Naive thymus-derived CD8-positive, alpha-beta T cell (primary cell): ENCODE measurements around the gene VAPA. TPM values are rescaled to one million over a fixed set of nuclear protein-coding genes. Genes with fewer than 3 reads are reported as not detected.

Experiments used
- ATAC-seq, 2 donors: fragments of 150-1000 bp; cut with Tn5 transposase in 1 of 2; sonication (Bioruptor Pico), chemical (Tn5 transposase) in 1 of 2; 1 replicate in 1 of 2; 2 replicates in 1 of 2; pipeline ENCODE4 v1.10.0; 2021; ENCODE audit warnings: mild to moderate bottlenecking in 2 of 2, moderate library complexity in 2 of 2
- POLR2A ChIA-PET: fragments of 350-600 bp; sonication (Branson Sonifier 250); formaldehyde crosslinking; loops from one replicate; lab custom pipeline; 2021; ENCODE audit warnings: antibody characterized with exemption; lab: Charles Lee
- DNase-seq, 10 donors: peaks; one replicate each; pipeline versions ENCODE4 v3.0.0 to v3.0.0-alpha.2; 2020 to 2022
- H3K27ac Mint-ChIP-seq, 10 donors: one replicate each; pipeline ENCODE4 v1.8.0; 2020 to 2022; ENCODE audit warnings: mild to moderate bottlenecking in 10 of 10, mixed read lengths in 10 of 10, moderate library complexity in 4 of 10, inconsistent platforms in 1 of 10
- H3K27me3 Mint-ChIP-seq, 5 donors: one replicate each; pipeline ENCODE4 v1.8.0; 2021 to 2022; ENCODE audit warnings: mixed read lengths in 5 of 5
- H3K36me3 Mint-ChIP-seq, 3 donors: one replicate each; pipeline ENCODE4 v1.8.0; 2020 to 2022; ENCODE audit warnings: mixed read lengths in 3 of 3, mild to moderate bottlenecking in 2 of 3, inconsistent platforms in 1 of 3
- H3K4me1 Mint-ChIP-seq, 4 donors: one replicate each; pipeline ENCODE4 v1.8.0; 2021 to 2022; ENCODE audit warnings: mixed read lengths in 4 of 4
- H3K4me3 Mint-ChIP-seq, 10 donors: one replicate each; pipeline ENCODE4 v1.8.0; 2020 to 2022; ENCODE audit warnings: mild to moderate bottlenecking in 10 of 10, mixed read lengths in 10 of 10, moderate library complexity in 6 of 10, inconsistent platforms in 1 of 10
- H3K9me3 Mint-ChIP-seq, 9 donors: one replicate each; pipeline ENCODE4 v1.8.0; 2020 to 2022; ENCODE audit warnings: mixed read lengths in 9 of 9, mild to moderate bottlenecking in 3 of 9, inconsistent platforms in 1 of 9, moderate library complexity in 1 of 9
- polyA plus RNA-seq, 3 donors: library from polyadenylated mRNA; unstranded; fragments of 300-500 nt; fragmentation: Illumina TruSeq; gene quantifications; one replicate each; pipeline ENCODE4 v1.2.3, GENCODE V29; 2021
- total RNA-seq, 8 experiments: library from RNA in 2 of 8; stranded (reverse) in 2 of 8; gene quantifications; one replicate each; pipeline ENCODE4 v1.2.3 and lab custom pipeline; 2021 to 2026

VAPA gene
- total and polyA plus RNA-seq, 5 experiments from 2014 or later: 119 to 214 (median 187) TPM

DNA sequence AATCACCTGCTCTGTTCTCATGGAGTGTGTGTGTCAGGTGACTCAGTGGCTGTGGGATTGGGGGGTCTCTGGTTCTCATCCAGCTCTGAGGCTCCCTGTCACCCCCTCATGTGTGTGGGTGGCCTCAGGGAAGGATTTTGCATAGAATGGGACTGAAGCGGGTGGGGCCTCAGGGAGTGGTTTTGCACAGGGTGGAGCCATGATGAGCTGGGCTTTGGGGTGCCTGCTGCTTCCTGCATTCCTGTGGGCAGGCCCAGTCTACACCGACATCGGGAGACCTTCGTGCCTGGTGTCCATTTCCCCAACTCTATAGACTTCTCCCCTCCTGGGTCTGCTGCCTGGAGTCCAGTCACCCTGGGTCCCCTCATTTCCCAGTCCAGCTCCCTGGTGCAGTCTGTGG, 59.7 kb downstream of the VAPA start:
- no peak for ATAC-seq
- POLR2A ChIA-PET: no interaction called here
- Mint-ChIP-seq H3K4me1 (peaks cover 11 to 19% (median 13%) of the 10 kb centered on the region in 4 donors), H3K9me3 (peaks cover 0 to 24% (median 10%) of the 10 kb centered on the region in 9 donors), H3K27me3 (peaks cover 10 to 32% (median 19%) of the 10 kb centered on the region in 5 donors), H3K4me3 (no peak overlapping the region), H3K27ac (no peak overlapping the region), H3K36me3 (peaks cover 0 to 8% (median 3%) of the 10 kb centered on the region in 3 donors)
- no peak for DNase-seq

DNA sequence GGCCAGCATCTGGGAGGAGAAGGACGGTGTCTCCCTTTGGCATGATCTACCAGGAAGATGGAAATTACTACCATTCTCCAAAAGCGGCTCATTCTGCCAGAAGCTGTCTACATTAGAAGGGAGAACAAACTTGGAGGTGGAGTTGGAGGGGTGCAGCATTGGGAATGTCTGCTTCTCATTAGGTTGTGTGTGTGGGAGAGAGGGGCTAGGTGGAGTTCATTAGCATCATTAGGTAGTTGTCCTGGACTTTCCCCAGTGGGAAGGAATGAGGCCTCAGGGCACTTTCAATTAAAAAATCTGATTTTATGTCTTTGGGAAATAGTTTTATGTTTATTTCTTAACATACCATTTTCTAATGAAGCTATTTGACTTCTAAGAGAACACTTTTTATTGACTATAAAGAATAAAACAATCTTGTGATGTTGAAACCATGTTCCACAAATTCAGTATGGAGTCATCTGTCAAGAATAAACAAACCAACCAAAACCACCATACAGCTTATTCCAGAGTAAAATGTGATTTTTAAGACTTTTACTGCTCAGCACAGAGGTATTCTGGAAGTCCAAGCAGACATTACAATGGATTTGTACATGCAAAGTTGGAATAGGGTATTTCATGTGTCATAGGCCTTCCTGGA, 60.6 kb downstream of the VAPA start:
- POLR2A ChIA-PET: interaction anchor here (1.0 kb wide), 1 partner anchor 58 kb away, joined by 3 read pairs; no protein-coding TSS in a partner anchor
- ATAC-seq: no peak
- no peak for DNase-seq
- Mint-ChIP-seq H3K27ac (no peak overlapping the region), H3K4me1 (peaks cover 3 to 9% (median 5%) of the 10 kb centered on the region in 4 donors), H3K4me3 (no peak overlapping the region), H3K9me3 (peaks cover 0 to 25% (median 11%) of the 10 kb centered on the region in 9 donors), H3K36me3 (peaks cover 0 to 8% (median 1%) of the 10 kb centered on the region in 3 donors), H3K27me3 (peaks cover 4 to 23% (median 10%) of the 10 kb centered on the region in 5 donors)

DNA sequence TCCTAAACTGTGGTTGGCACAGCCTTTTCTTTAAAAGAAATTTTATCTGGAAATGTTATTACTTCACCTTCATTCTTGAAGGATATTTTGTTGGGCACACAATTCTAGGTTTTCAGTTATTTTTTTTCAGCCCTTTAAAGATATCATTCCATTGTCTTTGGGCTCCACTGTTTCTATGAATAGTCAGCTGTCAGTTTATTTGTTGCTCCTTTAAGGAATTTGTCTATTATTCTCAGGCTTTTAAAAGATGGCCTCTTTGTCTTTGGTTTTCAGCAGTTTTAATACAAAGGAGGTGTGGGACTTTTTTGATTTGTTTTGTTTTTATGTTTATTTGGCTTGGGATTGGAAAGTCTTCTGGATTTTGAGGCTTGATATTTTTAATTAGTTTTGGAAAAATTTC, 61.8 kb downstream of the VAPA start:
- DNase-seq (no peak), ATAC-seq (no peak)
- Mint-ChIP-seq H3K36me3 (peaks cover 0 to 8% (median 0%) of the 10 kb centered on the region in 3 donors), H3K4me1 (peaks cover 0 to 6% (median 1%) of the 10 kb centered on the region in 4 donors), H3K9me3 (peaks cover 0 to 25% (median 11%) of the 10 kb centered on the region in 9 donors), H3K27ac (no peak overlapping the region), H3K4me3 (no peak overlapping the region), H3K27me3 (peaks cover 3 to 10% (median 4%) of the 10 kb centered on the region in 5 donors)
- POLR2A ChIA-PET: no interaction called here

DNA sequence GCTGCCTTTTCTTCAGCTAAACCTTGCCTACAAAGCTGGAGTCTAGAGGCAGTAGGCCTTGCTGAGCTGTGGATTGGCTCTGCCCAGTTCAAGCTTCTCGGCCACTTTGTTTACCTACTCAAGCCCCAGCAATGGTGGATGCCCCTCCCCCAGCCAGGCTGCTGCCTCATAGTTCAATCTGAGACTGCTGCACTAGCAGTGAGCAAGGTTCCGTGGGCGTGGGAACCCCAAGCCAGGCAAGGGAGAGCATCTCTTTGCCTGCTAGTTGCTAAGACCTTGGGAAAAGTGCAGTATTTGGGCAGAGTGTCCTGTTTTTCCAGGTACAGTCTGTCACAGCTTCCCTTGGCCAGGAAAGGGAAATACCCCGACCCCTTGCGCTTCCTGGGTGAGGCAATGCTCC, 68.9 kb downstream of the VAPA start:
- ATAC-seq (no peak), DNase-seq (no peak)
- peaks cover 0 to 6% (median 2%) of the 10 kb centered on the region in 9 donors for H3K9me3 Mint-ChIP-seq
- H3K27me3 Mint-ChIP-seq: peaks cover 0 to 5% (median 0%) of the 10 kb centered on the region in 5 donors
- no peak overlapping the region for H3K27ac Mint-ChIP-seq
- POLR2A ChIA-PET: no interaction called here
- no peaks in the 10 kb centered on the region for H3K36me3 Mint-ChIP-seq
- H3K4me1 Mint-ChIP-seq: no peaks in the 10 kb centered on the region
- no peak overlapping the region for H3K4me3 Mint-ChIP-seq

GRCh38 chr18:9984080-9984479, 70.3 kb downstream of the VAPA start:
- DNase-seq (no peak), ATAC-seq (no peak)
- Mint-ChIP-seq H3K36me3 (no peaks in the 10 kb centered on the region), H3K27me3 (peaks cover 0 to 5% (median 0%) of the 10 kb centered on the region in 5 donors), H3K4me3 (no peak overlapping the region), H3K4me1 (peaks cover 0 to 8% (median 2%) of the 10 kb centered on the region in 4 donors), H3K9me3 (peaks cover 0 to 2% (median 0%) of the 10 kb centered on the region in 9 donors), H3K27ac (no peak overlapping the region)
- POLR2A ChIA-PET: no interaction called here

DNA sequence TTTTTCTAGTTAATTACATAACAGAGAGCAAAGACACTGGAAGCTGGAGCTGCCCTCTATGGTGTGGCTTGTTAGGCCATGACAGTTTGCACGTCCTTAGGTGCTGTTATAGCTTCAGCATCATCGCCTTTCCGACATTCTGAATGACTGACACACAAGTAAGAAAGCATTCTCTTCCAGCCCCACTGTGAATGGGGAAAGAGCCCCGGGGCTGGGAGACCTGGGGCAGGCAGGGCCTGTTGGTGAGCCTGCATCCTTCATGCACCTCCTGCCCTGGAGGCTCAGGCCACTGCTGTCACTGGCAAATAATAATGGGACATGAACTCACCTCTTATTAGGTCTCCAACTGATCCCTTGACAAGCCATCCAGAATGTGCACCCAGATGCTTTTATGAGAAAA, 71.8 kb downstream of the VAPA start:
- peaks cover 0 to 8% (median 3%) of the 10 kb centered on the region in 4 donors for H3K4me1 Mint-ChIP-seq
- no peak for DNase-seq
- H3K27ac Mint-ChIP-seq: no peak overlapping the region
- no peaks in the 10 kb centered on the region for H3K36me3 Mint-ChIP-seq
- no peaks in the 10 kb centered on the region for H3K9me3 Mint-ChIP-seq
- H3K4me3 Mint-ChIP-seq: no peak overlapping the region
- H3K27me3 Mint-ChIP-seq: peaks cover 0 to 3% (median 1%) of the 10 kb centered on the region in 5 donors
- POLR2A ChIA-PET: no interaction called here
- no peak for ATAC-seq

- Mint-ChIP-seq H3K27me3 (peaks cover 3 to 9% (median 4%) of the 10 kb centered on the region in 5 donors), H3K27ac (no peak overlapping the region), H3K9me3 (no peaks in the 10 kb centered on the region), H3K36me3 (no peaks in the 10 kb centered on the region), H3K4me1 (peaks cover 0 to 8% (median 4%) of the 10 kb centered on the region in 4 donors), H3K4me3 (no peak overlapping the region)
- DNase-seq (no peak), ATAC-seq (no peak)
- POLR2A ChIA-PET: no interaction called here
These were observed 72.5 kb downstream of the VAPA start for GRCh38 chr18:9986156-9986930.

- Mint-ChIP-seq H3K4me3 (no peak overlapping the region), H3K27me3 (peaks cover 5 to 17% (median 11%) of the 10 kb centered on the region in 5 donors), H3K27ac (peak overlapping the region in 1 of 10 donors; percentile 43), H3K4me1 (peaks cover 0 to 8% (median 4%) of the 10 kb centered on the region in 4 donors), H3K36me3 (no peaks in the 10 kb centered on the region), H3K9me3 (no peaks in the 10 kb centered on the region)
- POLR2A ChIA-PET: no interaction called here
- DNase-seq: no peak
- no peak for ATAC-seq
These were observed 73.5 kb downstream of the VAPA start for GRCh38 chr18:9987345-9987744.

GRCh38 chr18:9987931-9988330, 74.1 kb downstream of the VAPA start:
- ATAC-seq (no peak), DNase-seq (no peak)
- POLR2A ChIA-PET: no interaction called here
- Mint-ChIP-seq H3K36me3 (no peaks in the 10 kb centered on the region), H3K27me3 (peaks cover 6 to 22% (median 14%) of the 10 kb centered on the region in 5 donors), H3K4me1 (peaks cover 0 to 8% (median 4%) of the 10 kb centered on the region in 4 donors), H3K27ac (no peak overlapping the region), H3K9me3 (no peaks in the 10 kb centered on the region), H3K4me3 (no peak overlapping the region)

- POLR2A ChIA-PET: no interaction called here
- H3K9me3 Mint-ChIP-seq: no peaks in the 10 kb centered on the region
- peaks cover 5 to 22% (median 17%) of the 10 kb centered on the region in 5 donors for H3K27me3 Mint-ChIP-seq
- ATAC-seq (no peak), DNase-seq (no peak)
- no peaks in the 10 kb centered on the region for H3K36me3 Mint-ChIP-seq
- no peak overlapping the region for H3K27ac Mint-ChIP-seq
- peaks cover 0 to 8% (median 4%) of the 10 kb centered on the region in 4 donors for H3K4me1 Mint-ChIP-seq
- no peak overlapping the region for H3K4me3 Mint-ChIP-seq
These were observed 74.8 kb downstream of the VAPA start for GRCh38 chr18:9988665-9989064.

- peaks cover 0 to 8% (median 4%) of the 10 kb centered on the region in 4 donors for H3K4me1 Mint-ChIP-seq
- H3K36me3 Mint-ChIP-seq: no peaks in the 10 kb centered on the region
- H3K9me3 Mint-ChIP-seq: peaks cover 0 to 2% (median 0%) of the 10 kb centered on the region in 9 donors
- H3K27me3 Mint-ChIP-seq: peaks cover 5 to 22% (median 19%) of the 10 kb centered on the region in 5 donors
- no peak overlapping the region for H3K4me3 Mint-ChIP-seq
- POLR2A ChIA-PET: no interaction called here
- no peak overlapping the region for H3K27ac Mint-ChIP-seq
- DNase-seq (no peak), ATAC-seq (no peak)
These were observed 75.7 kb downstream of the VAPA start for GRCh38 chr18:9989481-9989880.

- Mint-ChIP-seq H3K27ac (peak overlapping the region in 1 of 10 donors; percentile 28), H3K9me3 (peaks cover 0 to 5% (median under 1%) of the 10 kb centered on the region in 9 donors), H3K4me3 (no peak overlapping the region), H3K4me1 (peaks cover 0 to 8% (median 4%) of the 10 kb centered on the region in 4 donors), H3K36me3 (peaks cover 0 to 5% (median 0%) of the 10 kb centered on the region in 3 donors), H3K27me3 (peaks cover 5 to 22% (median 19%) of the 10 kb centered on the region in 5 donors)
- no peak for ATAC-seq
- no peak for DNase-seq
- POLR2A ChIA-PET: no interaction called here
These were observed 77.5 kb downstream of the VAPA start for GRCh38 chr18:9991011-9992000.
